A673 (cell line): ENCODE results near the gene SPESP1. TPM values are rescaled to one million over a fixed set of nuclear protein-coding genes. Genes with fewer than 3 reads are reported as not detected.
"Not testable (repeated sequence)": the region's sequence is repeated elsewhere in the genome, so short reads cannot be mapped to it uniquely, and the experiment has no call there.

Experiments used
- BruUV-seq: library from RNA; stranded (reverse); fragments of 400-500 nt; replicated peaks from 2 replicates; lab custom pipeline; 2021; lab: Mats Ljungman, UMichigan
- CTCF ChIA-PET: fragments of 300-600 bp; sonication (Branson Sonifier 250); formaldehyde crosslinking; loops from one replicate; lab custom pipeline; 2022; ENCODE audit warnings: antibody characterized with exemption; lab: Charles Lee
- POLR2A ChIA-PET: fragments of 300-600 bp; sonication (Branson Sonifier 250); formaldehyde crosslinking; loops from one replicate; lab custom pipeline; 2022; ENCODE audit warnings: antibody characterized with exemption; ENCODE audit not compliant: low non-redundant PET; lab: Charles Lee
- DNase-seq: peaks from one replicate; pipeline ENCODE4 v3.0.0-alpha.2; 2015; ENCODE audit warnings: low spot score
- H3K27ac ChIP-seq: fragments of 200-600 bp; sonication (generic); 2 replicates; pipeline ENCODE4 v1.5.1; 2016; ENCODE audit warnings: mixed run types, low read depth, mild to moderate bottlenecking, mixed read lengths, antibody characterized with exemption, low read length; ENCODE audit not compliant: poor library complexity, severe bottlenecking
- H3K27me3 ChIP-seq: fragments of 200-600 bp; sonication (generic); replicated peaks from 2 replicates; pipeline ENCODE4 v1.6.1; 2017; ENCODE audit warnings: mixed run types, low read depth, mild to moderate bottlenecking, mixed read lengths, antibody characterized with exemption, low read length; ENCODE audit not compliant: insufficient read depth, poor library complexity
- H3K36me3 ChIP-seq: fragments of 200-600 bp; sonication (generic); 2 replicates; pipeline ENCODE4 v1.6.1; 2016; ENCODE audit warnings: mixed run types, mild to moderate bottlenecking, mixed read lengths, antibody characterized with exemption, low read length; ENCODE audit not compliant: insufficient read depth, poor library complexity, severe bottlenecking
- H3K4me1 ChIP-seq: fragments of 200-600 bp; sonication (generic); 2 replicates; pipeline ENCODE4 v1.6.1; 2017; ENCODE audit warnings: mixed run types, mild to moderate bottlenecking, mixed read lengths, antibody characterized with exemption, low read length; ENCODE audit not compliant: insufficient read depth, poor library complexity, severe bottlenecking
- H3K4me3 ChIP-seq: fragments of 200-600 bp; sonication (generic); 2 replicates; pipeline ENCODE4 v1.5.1; 2016; ENCODE audit warnings: low read depth, mixed run types, mild to moderate bottlenecking, mixed read lengths, low read length; ENCODE audit not compliant: poor library complexity, severe bottlenecking
- H3K9me3 ChIP-seq: fragments of 200-600 bp; sonication (generic); 2 replicates; pipeline ENCODE4 v1.6.1; 2016; ENCODE audit warnings: mixed run types, low read depth, mild to moderate bottlenecking, mixed read lengths, antibody characterized with exemption, low read length; ENCODE audit not compliant: poor library complexity, severe bottlenecking
- EZH2 ChIP-seq: fragments of 200-600 bp; sonication (generic); IDR thresholded peaks from 2 replicates; pipeline ENCODE4 v1.6.1; 2017; ENCODE audit warnings: borderline replicate concordance, low read depth, mild to moderate bottlenecking, mixed read lengths, antibody characterized with exemption, low read length; ENCODE audit not compliant: poor library complexity, severe bottlenecking
- intact Hi-C: fragments of 100-400 bp; cut with micrococcal nuclease; formaldehyde crosslinking; loops from one replicate; pipeline ENCODE4 v1.10.0; 2022; ENCODE audit not compliant: unreplicated experiment
- total RNA-seq: library from RNA; stranded (reverse); gene quantifications from 2 replicates; pipeline ENCODE4 v1.2.3, GENCODE V29; 2021
- TF ChIP-seq, protein P1 (sequence below): fragments of 300-800, 200-600 bp; sonication (generic); conservative IDR thresholded peaks from 2 replicates; pipeline ENCODE4 v1.5.1; 2017; ENCODE audit warnings: low read depth, mild to moderate bottlenecking, antibody characterized with exemption, low read length, moderate library complexity, mixed read lengths

Gene SPESP1
- total RNA-seq, 1 experiment from 2014 or later = not detected

- DNase-seq = no peak
- H3K27ac ChIP-seq = no peak overlapping the region
- BruUV-seq = no TSS peak
- H3K4me1 ChIP-seq = no peaks in the 10 kb centered on the region
- POLR2A ChIA-PET = no interaction called here
- TF ChIP-seq, protein P1, sequence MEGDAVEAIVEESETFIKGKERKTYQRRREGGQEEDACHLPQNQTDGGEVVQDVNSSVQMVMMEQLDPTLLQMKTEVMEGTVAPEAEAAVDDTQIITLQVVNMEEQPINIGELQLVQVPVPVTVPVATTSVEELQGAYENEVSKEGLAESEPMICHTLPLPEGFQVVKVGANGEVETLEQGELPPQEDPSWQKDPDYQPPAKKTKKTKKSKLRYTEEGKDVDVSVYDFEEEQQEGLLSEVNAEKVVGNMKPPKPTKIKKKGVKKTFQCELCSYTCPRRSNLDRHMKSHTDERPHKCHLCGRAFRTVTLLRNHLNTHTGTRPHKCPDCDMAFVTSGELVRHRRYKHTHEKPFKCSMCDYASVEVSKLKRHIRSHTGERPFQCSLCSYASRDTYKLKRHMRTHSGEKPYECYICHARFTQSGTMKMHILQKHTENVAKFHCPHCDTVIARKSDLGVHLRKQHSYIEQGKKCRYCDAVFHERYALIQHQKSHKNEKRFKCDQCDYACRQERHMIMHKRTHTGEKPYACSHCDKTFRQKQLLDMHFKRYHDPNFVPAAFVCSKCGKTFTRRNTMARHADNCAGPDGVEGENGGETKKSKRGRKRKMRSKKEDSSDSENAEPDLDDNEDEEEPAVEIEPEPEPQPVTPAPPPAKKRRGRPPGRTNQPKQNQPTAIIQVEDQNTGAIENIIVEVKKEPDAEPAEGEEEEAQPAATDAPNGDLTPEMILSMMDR = no peak
- no peak for TF ChIP-seq EZH2
- no peaks in the 10 kb centered on the region for H3K36me3 ChIP-seq
- H3K9me3 ChIP-seq = no peaks in the 10 kb centered on the region
- H3K27me3 ChIP-seq = no peaks in the 10 kb centered on the region
- intact Hi-C loops = no loop called here
- H3K4me3 ChIP-seq = no peak overlapping the region
- CTCF ChIA-PET = no interaction called here
Measured at GRCh38 chr15:68958597-68958996, 28.3 kb downstream of the SPESP1 start.

- DNase-seq = no peak
- Histone ChIP-seq H3K4me3 (no peak overlapping the region), H3K27ac (no peak overlapping the region), H3K36me3 (no peaks in the 10 kb centered on the region), H3K4me1 (no peaks in the 10 kb centered on the region), H3K9me3 (no peaks in the 10 kb centered on the region), H3K27me3 (no peaks in the 10 kb centered on the region)
- TF ChIP-seq EZH2 = no peak
- TF ChIP-seq, protein P1 = no peak
- no TSS peak for BruUV-seq
- ChIA-PET CTCF (no interaction called here), POLR2A (no interaction called here)
- intact Hi-C loops = no loop called here
Measured at GRCh38 chr15:68962465-68962864, 32.1 kb downstream of the SPESP1 start.

DNA sequence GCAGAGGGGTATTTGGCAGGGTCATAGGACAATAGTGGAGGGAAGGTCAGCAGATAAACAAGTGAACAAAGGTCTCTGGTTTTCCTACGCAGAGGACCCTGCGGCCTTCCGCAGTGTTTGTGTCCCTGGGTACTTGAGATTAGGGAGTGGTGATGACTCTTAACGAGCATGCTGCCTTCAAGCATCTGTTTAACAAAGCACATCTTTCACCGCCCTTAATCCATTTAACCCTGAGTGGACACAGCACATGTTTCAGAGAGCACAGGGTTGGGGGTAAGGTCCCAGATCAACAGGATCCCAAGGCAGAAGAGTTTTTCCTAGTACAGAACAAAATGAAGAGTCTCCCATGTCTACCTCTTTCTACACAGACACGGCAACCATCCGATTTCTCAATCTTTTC, 33.4 kb downstream of the SPESP1 start:
- H3K4me1 ChIP-seq, intact Hi-C loops, DNase-seq, H3K27me3 ChIP-seq, BruUV-seq, H3K9me3 ChIP-seq, CTCF ChIA-PET, H3K27ac ChIP-seq, POLR2A ChIA-PET, H3K4me3 ChIP-seq, H3K36me3 ChIP-seq: not testable (repeated sequence)

- intact Hi-C loops = no loop called here
- no peak for TF ChIP-seq EZH2
- TF ChIP-seq, protein P1 = no peak
- no peak for DNase-seq
- Histone ChIP-seq H3K27ac (no peak overlapping the region), H3K4me3 (no peak overlapping the region), H3K4me1 (no peaks in the 10 kb centered on the region), H3K9me3 (peaks cover 12% of the 10 kb centered on the region), H3K27me3 (no peaks in the 10 kb centered on the region), H3K36me3 (no peaks in the 10 kb centered on the region)
- ChIA-PET CTCF (no interaction called here), POLR2A (no interaction called here)
- no TSS peak for BruUV-seq
Measured at GRCh38 chr15:68966996-68967395, 36.7 kb downstream of the SPESP1 start.
